Neural progenitor cell (in vitro differentiated cells): ENCODE results near the gene INPP5J.

ENCODE experiments used
- CTCF ChIP-seq: fragments of 200-600 bp; sonication (generic); IDR thresholded peaks from 2 replicates; pipeline ENCODE4 v1.5.1; 2017; ENCODE audit warnings: antibody characterized with exemption, mild to moderate bottlenecking
- EZH2 ChIP-seq: fragments of 200-600 bp; sonication (generic); IDR thresholded peaks from 2 replicates; pipeline ENCODE4 v1.6.1; 2017; ENCODE audit warnings: antibody characterized with exemption, mild to moderate bottlenecking, moderate library complexity

GRCh38 chr22:31094741-31095140, 28.0 kb upstream of the INPP5J start:
- TF ChIP-seq CTCF, result no peak
- TF ChIP-seq EZH2, result no peak
